Activated naive CD8-positive, alpha-beta T cell treated with anti-CD3 and anti-CD28 coated beads, Interleukin-2, amount 10 ng/mL, durations not matched to agents 7 days and 5 days (primary cell): Measurements from ENCODE around the gene RIOK2. TPM values are rescaled to one million over a fixed set of nuclear protein-coding genes. Genes with fewer than 3 reads are reported as not detected.

Experiments
- total RNA-seq, 2 experiments: library from RNA; stranded (reverse); gene quantifications; one replicate each; pipeline ENCODE4 v1.2.3, GENCODE V29; 2021

RIOK2 gene
- total RNA-seq, 2 experiments from 2014 or later: 23.6 to 28.1 TPM

Other genes starting within 250 kb of the RIOK2 start
- 100 to 1,000 TPM; 100 to 106 TPM for gene LNPEP, start 247.2 kb downstream of the RIOK2 start, total RNA-seq
- not detected for gene LIX1, start 40.6 kb downstream of the RIOK2 start, total RNA-seq